ENCODE results near the gene PITX2. TPM values are rescaled to one million over a fixed set of nuclear protein-coding genes. Genes with fewer than 3 reads are reported as not detected.

Gene PITX2
- total and polyA plus RNA-seq, 2 of the 8 experiments (the other 6 are each of a cell fraction or from before 2014, with no cell fraction given), result 0.09 to 0.67 TPM

DNA sequence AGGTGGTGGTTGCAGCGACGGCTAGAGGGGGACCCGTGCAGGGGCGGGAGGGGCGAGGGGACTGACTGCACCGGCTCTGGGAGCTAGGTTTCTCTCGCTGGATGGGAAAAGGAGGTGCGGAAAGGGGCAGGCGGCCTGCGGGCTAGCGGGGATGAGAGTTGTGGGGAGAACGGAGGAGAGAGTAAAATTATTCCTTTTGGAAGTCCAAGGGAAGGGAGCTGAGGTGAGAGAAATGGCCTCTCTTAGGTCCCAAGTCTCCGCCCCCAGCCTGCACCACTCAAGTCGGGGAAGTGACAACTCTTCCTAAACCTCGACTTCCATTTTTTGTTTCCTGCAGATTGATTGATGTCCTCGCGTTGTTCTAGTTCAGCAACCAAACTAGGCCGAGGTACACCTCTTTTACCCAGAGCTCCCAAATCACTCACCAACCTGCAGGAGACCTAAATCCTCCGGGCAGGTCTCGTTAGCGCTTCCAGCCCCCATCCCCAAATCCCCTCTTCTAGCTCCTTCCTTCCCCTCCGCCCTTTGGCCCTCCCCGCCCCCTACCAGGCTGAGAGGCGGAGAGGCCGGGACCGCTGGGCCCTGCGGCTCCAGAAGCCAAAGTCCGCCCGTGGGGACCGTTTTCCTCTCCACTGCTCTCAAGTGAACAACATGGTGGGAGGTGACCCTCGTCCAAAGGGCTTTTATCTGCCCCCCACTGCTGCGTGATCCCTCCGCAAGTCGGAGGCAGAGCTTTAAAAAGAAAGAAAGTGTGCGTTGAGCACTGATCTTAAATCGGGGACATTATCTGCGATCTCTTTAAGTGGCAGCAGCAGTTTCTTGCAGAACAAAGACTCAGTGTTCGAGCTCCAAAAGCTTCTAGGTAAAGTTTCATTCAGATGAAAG, 7.3 kb downstream of the PITX2 start (continued):
- TF ChIP-seq HDAC2 (IDR thresholded peaks at IDR 0.05; ENCODE audit: borderline replicate concordance in 1 of 2, low read depth in 2 of 2, low read length in 2 of 2) (0 out of 4 replicates have a peak, but pooled peaks of 1 of the 2 experiments have one; percentile 30), SUZ12 (IDR thresholded peaks at IDR 0.05; ENCODE audit: low read length) (peak; percentile 80; the same call in 1 of the 2 replicates), KDM1A (IDR thresholded peaks at IDR 0.05; ENCODE audit: borderline replicate concordance, low read length) (no peak), ASH2L (IDR thresholded peaks at IDR 0.05; ENCODE audit: low read length) (peak; percentile 54), SIN3A (conservative IDR thresholded peaks at IDR 0.05 in 1 of 2, IDR thresholded peaks at IDR 0.05 in 1 of 2; ENCODE audit: low read depth in 1 of 2, low read length in 2 of 2) (no peak), SIRT6 (IDR thresholded peaks at IDR 0.05; ENCODE audit: low read length) (no peak), NRF1 (IDR thresholded peaks at IDR 0.05; ENCODE audit: low read depth, low read length) (no peak), SP2 (IDR thresholded peaks at IDR 0.05; ENCODE audit: low read length) (no peak)
